SK-N-SH treated with all-trans-retinoic acid at 6 μM for 48 hours (cell line): ENCODE results near the gene D2HGDH.
"Not testable (repeated sequence)": the region's sequence is repeated elsewhere in the genome, so short reads cannot be mapped to it uniquely, and the experiment has no call there.

ENCODE experiments used
- ATAC-seq: fragments of 200-7000 bp; cut with Tn5 transposase; 3 replicates; pipeline ENCODE4 v1.9.1; 2020; ENCODE audit warnings: mild to moderate bottlenecking, moderate library complexity
- ARNTL ChIP-seq: fragments of 450-650 bp; formaldehyde crosslinking; IDR thresholded peaks from 2 replicates; pipeline ENCODE4 v1.5.0; 2020; ENCODE audit warnings: low read depth, mild to moderate bottlenecking, moderate library complexity, borderline replicate concordance
- BACH2 ChIP-seq: fragments of 250-450 bp; sonication (Bioruptor Pico); IDR thresholded peaks from 2 replicates; pipeline ENCODE4 v1.9.0; 2021; ENCODE audit warnings: mild to moderate bottlenecking, borderline replicate concordance
- CREB5 ChIP-seq: fragments of 250-450 bp; sonication (Bioruptor Pico); IDR thresholded peaks from 2 replicates; pipeline ENCODE4 v1.5.1; 2020; ENCODE audit warnings: low read depth, mild to moderate bottlenecking, moderate library complexity
- CSDC2 ChIP-seq: fragments of 250-450 bp; sonication (Bioruptor Pico); IDR thresholded peaks from 2 replicates; pipeline ENCODE4 v1.5.0; 2020; ENCODE audit warnings: mild to moderate bottlenecking, moderate library complexity
- CSRNP3 ChIP-seq: fragments of 250-450 bp; sonication (Bioruptor Pico); IDR thresholded peaks from 2 replicates; pipeline ENCODE4 v1.5.1; 2021; ENCODE audit warnings: mild to moderate bottlenecking, moderate library complexity
- ESRRG ChIP-seq: fragments of 250-450 bp; sonication (Bioruptor Pico); IDR thresholded peaks from 2 replicates; pipeline ENCODE4 v1.6.1; 2021; ENCODE audit warnings: mild to moderate bottlenecking
- GLIS3 ChIP-seq: fragments of 250-450 bp; sonication (Bioruptor Pico); IDR thresholded peaks from 2 replicates; pipeline ENCODE4 v1.5.0; 2020; ENCODE audit warnings: mild to moderate bottlenecking, moderate library complexity
- ISL1 ChIP-seq: fragments of 250-450 bp; sonication (Bioruptor Pico); IDR thresholded peaks from 2 replicates; pipeline ENCODE4 v2.1.2; 2022; ENCODE audit warnings: mild to moderate bottlenecking, moderate library complexity
- PATZ1 ChIP-seq: fragments of 250-450 bp; sonication (Bioruptor Pico); IDR thresholded peaks from 2 replicates; pipeline ENCODE4 v1.8.0; 2020; ENCODE audit warnings: mild to moderate bottlenecking, moderate library complexity, borderline replicate concordance
- PPARA ChIP-seq: fragments of 250-450 bp; sonication (Bioruptor Pico); IDR thresholded peaks from 2 replicates; pipeline ENCODE4 v1.5.0; 2020; ENCODE audit warnings: mild to moderate bottlenecking, borderline replicate concordance
- SNAI2 ChIP-seq: fragments of 250-450 bp; sonication (Bioruptor Pico); IDR thresholded peaks from 2 replicates; pipeline ENCODE4 v1.5.0; 2020; ENCODE audit warnings: mild to moderate bottlenecking, moderate library complexity
- TSHZ2 ChIP-seq: fragments of 250-450 bp; sonication (Bioruptor Pico); IDR thresholded peaks from 2 replicates; pipeline ENCODE4 v1.5.0; 2020; ENCODE audit warnings: mild to moderate bottlenecking, moderate library complexity
- ZC3H10 ChIP-seq: fragments of 250-450 bp; sonication (Bioruptor Pico); IDR thresholded peaks from 2 replicates; pipeline ENCODE4 v1.5.1; 2021; ENCODE audit warnings: mild to moderate bottlenecking, moderate library complexity
- ZFP3 ChIP-seq: fragments of 250-450 bp; sonication (Bioruptor Pico); IDR thresholded peaks from 2 replicates; pipeline ENCODE4 v1.5.0; 2020; ENCODE audit warnings: mild to moderate bottlenecking, moderate library complexity
- ZFP30 ChIP-seq: fragments of 450-650 bp; formaldehyde crosslinking; IDR thresholded peaks from 2 replicates; pipeline ENCODE4 v1.5.0; 2022; ENCODE audit warnings: mild to moderate bottlenecking, moderate library complexity
- ZNF8 ChIP-seq: fragments of 450-650 bp; formaldehyde crosslinking; IDR thresholded peaks from 2 replicates; pipeline ENCODE4 v1.5.0; 2020; ENCODE audit warnings: mild to moderate bottlenecking, moderate library complexity

The D2HGDH gene

DNA sequence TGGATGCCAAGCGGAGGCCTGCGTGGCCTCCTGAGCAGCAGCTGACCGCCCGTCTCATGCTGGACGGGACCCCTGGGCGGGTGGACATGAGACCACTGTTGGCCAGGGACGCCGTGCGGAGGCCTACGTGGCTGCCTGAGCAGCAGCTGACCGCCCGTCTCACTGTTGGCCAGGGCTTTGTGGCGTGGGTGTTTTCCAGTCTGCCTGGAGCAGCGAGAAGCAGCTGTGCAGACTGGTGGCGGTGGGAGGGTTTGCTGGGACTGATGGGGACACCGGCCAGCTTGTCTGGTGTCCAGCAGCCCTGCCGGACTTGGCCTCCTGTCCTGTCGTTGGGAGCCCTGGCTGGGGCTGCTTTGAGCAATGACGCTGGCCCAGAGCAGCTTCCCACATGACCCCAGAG lies 5.8 kb upstream of the D2HGDH start:
- TF ChIP-seq ZFP3 (CRISPR knock-in tag) = no peak
- no peak for TF ChIP-seq ZC3H10
- TF ChIP-seq PATZ1 = no peak
- TF ChIP-seq ISL1 (CRISPR knock-in tag) = no peak
- TF ChIP-seq GLIS3 = no peak
- no peak for TF ChIP-seq ZFP30 (CRISPR knock-in tag)
- no peak for TF ChIP-seq ZNF8 (CRISPR knock-in tag)
- TF ChIP-seq ESRRG (CRISPR knock-in tag) = no peak
- TF ChIP-seq PPARA (CRISPR knock-in tag) = no peak
- no peak for TF ChIP-seq BACH2
- no peak for TF ChIP-seq CREB5 (CRISPR knock-in tag)
- TF ChIP-seq CSDC2 (CRISPR knock-in tag) = no peak
- TF ChIP-seq, all 23 proteins: peak for 0
- ATAC-seq = no peak

GRCh38 chr2:241729868-241730267 lies 4.6 kb upstream of the D2HGDH start:
- ATAC-seq = no peak
- TF ChIP-seq ZC3H10 = no peak
- TF ChIP-seq PPARA (CRISPR knock-in tag) = no peak
- no peak for TF ChIP-seq ZFP30 (CRISPR knock-in tag)

DNA sequence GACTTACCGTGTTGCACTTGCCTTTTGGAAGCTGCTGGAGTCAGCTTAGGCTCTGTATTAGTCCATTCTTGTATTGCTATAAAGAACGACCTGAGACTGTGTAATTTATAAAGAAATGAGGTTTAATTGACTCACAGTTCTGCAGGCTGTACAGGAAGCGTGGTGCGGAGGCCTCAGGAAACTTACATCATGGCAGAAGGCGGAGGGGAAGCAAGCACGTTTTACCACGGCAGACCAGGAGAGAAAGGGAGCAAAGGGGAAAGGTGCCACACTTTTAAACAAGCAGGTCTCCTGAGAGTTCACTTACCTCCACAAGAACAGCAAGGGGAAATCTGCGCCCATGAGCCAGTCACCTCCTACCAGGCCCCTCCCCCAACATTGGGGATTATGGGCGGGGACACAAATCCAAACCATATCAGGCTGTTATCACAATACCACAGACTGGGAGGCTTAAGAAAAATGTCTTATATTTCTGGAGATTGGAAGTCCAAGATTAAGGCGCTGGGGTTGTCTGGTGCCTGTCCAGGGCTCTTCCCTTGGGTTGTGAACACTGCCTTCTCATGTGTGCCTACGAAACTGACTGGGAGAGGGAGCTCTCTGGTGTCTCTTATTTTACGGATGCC lies 3.6 kb upstream of the D2HGDH start:
- no peak for ATAC-seq
- TF ChIP-seq CREB5 (CRISPR knock-in tag) (no peak), ARNTL (CRISPR knock-in tag) (no peak), PPARA (CRISPR knock-in tag) (no peak), PATZ1 (no peak), SNAI2 (no peak), TSHZ2 (CRISPR knock-in tag) (no peak), ZFP30 (CRISPR knock-in tag) (no peak), CSRNP3 (no peak), CSDC2 (CRISPR knock-in tag) (no peak)

GRCh38 chr2:241732513-241733186 lies 1.8 kb upstream of the D2HGDH start:
- ATAC-seq = not testable (repeated sequence)
